Measurements from ENCODE around the gene CNPY1. TPM values are rescaled to one million over a fixed set of nuclear protein-coding genes. Genes with fewer than 3 reads are reported as not detected.

CNPY1 gene
- total and polyA plus RNA-seq, 2 experiments from 2014 or later = not detected

- H3K27me3 ChIP-seq = peaks cover 80% of the 10 kb centered on the region
- 87% methylated on average over 6 of the region's 6 CpGs for WGBS (ENCODE audit: low lambda C conversion rate, missing lambda C conversion rate)
- no peak for TF ChIP-seq EZH2 (IDR thresholded peaks at IDR 0.05; ENCODE audit: borderline replicate concordance)
- no peak for TF ChIP-seq CTCF (IDR thresholded peaks at IDR 0.05; ENCODE audit: poor library complexity)
- no peak for TF ChIP-seq EZH2phosphoT487 (IDR thresholded peaks at IDR 0.05; ENCODE audit: low read depth, severe bottlenecking, unreplicated experiment)
Measured at GRCh38 chr7:155530601-155531000, 15.8 kb downstream of the CNPY1 start.

GRCh38 chr7:155529845-155530244 is 16.5 kb downstream of the CNPY1 start:
- H3K4me3 ChIP-seq = no peak overlapping the region
- WGBS (ENCODE audit: low lambda C conversion rate, missing lambda C conversion rate) = 92% methylated on average over 11 of the region's 11 CpGs
- no peaks in the 10 kb centered on the region for H3K79me2 ChIP-seq
- no peaks in the 10 kb centered on the region for H3K36me3 ChIP-seq (replicated peaks; ENCODE audit: insufficient read depth, low read depth)
- no peak for DNase-seq (ENCODE audit: low spot score)
- TF ChIP-seq EZH2 (IDR thresholded peaks at IDR 0.05; ENCODE audit: borderline replicate concordance) (no peak), EZH2phosphoT487 (IDR thresholded peaks at IDR 0.05; ENCODE audit: low read depth, severe bottlenecking, unreplicated experiment) (no peak), CTCF (IDR thresholded peaks at IDR 0.05; ENCODE audit: poor library complexity) (no peak)
- H3K4me2 ChIP-seq = no peak overlapping the region
- peaks cover 76% of the 10 kb centered on the region for H3K27me3 ChIP-seq
- H3K9me2 ChIP-seq (replicated peaks; ENCODE audit: insufficient read depth) = no peaks in the 10 kb centered on the region
- H3K4me1 ChIP-seq (ENCODE audit: insufficient read depth) = peaks cover 9% of the 10 kb centered on the region
- H3K27ac ChIP-seq = no peak overlapping the region
- H4K20me1 ChIP-seq (ENCODE audit: insufficient read depth, poor library complexity, severe bottlenecking) = no peaks in the 10 kb centered on the region
- H2AFZ ChIP-seq = no peak overlapping the region
- no peaks in the 10 kb centered on the region for H3K9me3 ChIP-seq (ENCODE audit: low read depth)

More at GRCh38 chr7:155530601-155531000, 15.8 kb downstream of the CNPY1 start:
- H4K20me1 ChIP-seq (ENCODE audit: insufficient read depth, poor library complexity, severe bottlenecking) = no peaks in the 10 kb centered on the region
- no peak overlapping the region for H3K4me3 ChIP-seq
- H2AFZ ChIP-seq = no peak overlapping the region
- no peaks in the 10 kb centered on the region for H3K36me3 ChIP-seq (replicated peaks; ENCODE audit: insufficient read depth, low read depth)
- no peaks in the 10 kb centered on the region for H3K9me2 ChIP-seq (replicated peaks; ENCODE audit: insufficient read depth)
- no peak overlapping the region for H3K4me2 ChIP-seq
- peaks cover 9% of the 10 kb centered on the region for H3K4me1 ChIP-seq (ENCODE audit: insufficient read depth)
- H3K9me3 ChIP-seq (ENCODE audit: low read depth) = no peaks in the 10 kb centered on the region
- no peak overlapping the region for H3K27ac ChIP-seq
- no peaks in the 10 kb centered on the region for H3K79me2 ChIP-seq
- DNase-seq (ENCODE audit: low spot score) = no peak

GRCh38 chr7:155529346-155529745 is 17.0 kb downstream of the CNPY1 start:
- no peak for DNase-seq (ENCODE audit: low spot score)
- Histone ChIP-seq H3K36me3 (replicated peaks; ENCODE audit: insufficient read depth, low read depth) (no peaks in the 10 kb centered on the region), H3K4me3 (no peak overlapping the region), H2AFZ (no peak overlapping the region), H3K4me2 (no peak overlapping the region), H3K9me2 (replicated peaks; ENCODE audit: insufficient read depth) (no peaks in the 10 kb centered on the region), H3K79me2 (no peaks in the 10 kb centered on the region), H3K27ac (no peak overlapping the region), H4K20me1 (ENCODE audit: insufficient read depth, poor library complexity, severe bottlenecking) (no peaks in the 10 kb centered on the region), H3K27me3 (peaks cover 71% of the 10 kb centered on the region), H3K4me1 (ENCODE audit: insufficient read depth) (peaks cover 9% of the 10 kb centered on the region), H3K9me3 (ENCODE audit: low read depth) (no peaks in the 10 kb centered on the region)
- 92% methylated on average over 4 of the region's 4 CpGs for WGBS (ENCODE audit: low lambda C conversion rate, missing lambda C conversion rate)
- TF ChIP-seq CTCF (IDR thresholded peaks at IDR 0.05; ENCODE audit: poor library complexity) (no peak), EZH2 (IDR thresholded peaks at IDR 0.05; ENCODE audit: borderline replicate concordance) (no peak), EZH2phosphoT487 (IDR thresholded peaks at IDR 0.05; ENCODE audit: low read depth, severe bottlenecking, unreplicated experiment) (no peak)

GRCh38 chr7:155527664-155528063 is 18.7 kb downstream of the CNPY1 start:
- Histone ChIP-seq H3K4me1 (ENCODE audit: insufficient read depth) (no peaks in the 10 kb centered on the region), H4K20me1 (ENCODE audit: insufficient read depth, poor library complexity, severe bottlenecking) (no peaks in the 10 kb centered on the region), H3K4me3 (no peak overlapping the region), H3K4me2 (no peak overlapping the region), H3K9me2 (replicated peaks; ENCODE audit: insufficient read depth) (no peaks in the 10 kb centered on the region), H3K27me3 (peaks cover 66% of the 10 kb centered on the region), H3K27ac (no peak overlapping the region), H3K9me3 (ENCODE audit: low read depth) (no peaks in the 10 kb centered on the region), H3K79me2 (no peaks in the 10 kb centered on the region), H3K36me3 (replicated peaks; ENCODE audit: insufficient read depth, low read depth) (no peaks in the 10 kb centered on the region), H2AFZ (no peak overlapping the region)
- TF ChIP-seq CTCF (IDR thresholded peaks at IDR 0.05; ENCODE audit: poor library complexity) = no peak
- no peak for TF ChIP-seq EZH2phosphoT487 (IDR thresholded peaks at IDR 0.05; ENCODE audit: low read depth, severe bottlenecking, unreplicated experiment)
- TF ChIP-seq EZH2 (IDR thresholded peaks at IDR 0.05; ENCODE audit: borderline replicate concordance) = no peak
- no peak for DNase-seq (ENCODE audit: low spot score)
- WGBS (ENCODE audit: low lambda C conversion rate, missing lambda C conversion rate) = 92% methylated on average over 7 of the region's 7 CpGs

All from hepatocyte (in vitro differentiated cells).